Small intestine (tissue), 7 donors: ENCODE data around the gene QSOX1. TPM values are rescaled to one million over a fixed set of nuclear protein-coding genes. Genes with fewer than 3 reads are reported as not detected.

ENCODE experiments used
- DNase-seq, 2 donors: peaks; one replicate each; pipeline versions ENCODE4 v3.0.0 to v3.0.0-alpha.2; 2013
- FAIRE-seq: peaks from 2 replicates; lab custom pipeline; 2012; peaks lifted over from hg19 to GRCh38; lab: Jason Lieb, UNC
- H3K27ac ChIP-seq, 3 donors: one replicate each; pipeline ENCODE4 v1.5.1; 2013; ENCODE audit warnings: low read length in 2 of 3, mild to moderate bottlenecking in 2 of 3, control low read depth in 1 of 3, inconsistent platforms in 1 of 3, low read depth in 1 of 3, moderate library complexity in 1 of 3
- H3K27me3 ChIP-seq, 3 donors: one replicate each; pipeline ENCODE4 v1.6.1; 2013; ENCODE audit warnings: low read length in 3 of 3, inconsistent platforms in 1 of 3; ENCODE audit not compliant: control insufficient read depth in 3 of 3, insufficient read depth in 3 of 3
- H3K36me3 ChIP-seq, 3 donors: one replicate each; pipeline ENCODE4 v1.6.1; 2013; ENCODE audit warnings: low read length in 3 of 3, inconsistent platforms in 1 of 3, low read depth in 1 of 3, mild to moderate bottlenecking in 1 of 3, moderate library complexity in 1 of 3; ENCODE audit not compliant: control insufficient read depth in 3 of 3, insufficient read depth in 2 of 3
- H3K4me1 ChIP-seq, 3 donors: one replicate each; pipeline ENCODE4 v1.6.1; 2013; ENCODE audit warnings: low read length in 2 of 3, inconsistent platforms in 1 of 3, low read depth in 1 of 3, mild to moderate bottlenecking in 1 of 3, moderate library complexity in 1 of 3; ENCODE audit not compliant: control insufficient read depth in 3 of 3, insufficient read depth in 2 of 3
- H3K4me3 ChIP-seq, 3 donors: one replicate each; pipeline ENCODE4 v1.5.1; 2013; ENCODE audit warnings: low read length in 3 of 3, control low read depth in 1 of 3, inconsistent platforms in 1 of 3, low read depth in 1 of 3, mild to moderate bottlenecking in 1 of 3, moderate library complexity in 1 of 3
- H3K9me3 ChIP-seq, 2 donors: one replicate each; pipeline ENCODE4 v1.6.1; 2013; ENCODE audit warnings: low read depth in 1 of 2, low read length in 1 of 2; ENCODE audit not compliant: control insufficient read depth in 2 of 2, insufficient read depth in 1 of 2
- WGBS, 3 donors: extraction: QIAGEN DNeasy Blood & Tissue Kit; methylation state at CpG; one replicate each; pipeline ENCODE4 v1.1.7; 2013; 5-methylcytosine and 5-hydroxymethylcytosine counted together
- polyA plus RNA-seq, 4 donors: library from polyadenylated mRNA; stranded (reverse) in 3 of 4; unstranded in 1 of 4; fragments of 200-250 nt in 3 of 4; fragments of 120-200 nt in 1 of 4; gene quantifications; one replicate each; pipeline versions ENCODE4 v1.2.1 to v1.2.3, GENCODE V29; 2013
- donor health status: healthy with polysubstance abuse.
- donor health status: control.
- donor health status: control.
- donor health status: Bipolar disorder and iron deficiency.
- donor health status: healthy.

The QSOX1 gene
- polyA plus RNA-seq, 4 donors: 18.1 to 115 (median 42.9) TPM

DNA sequence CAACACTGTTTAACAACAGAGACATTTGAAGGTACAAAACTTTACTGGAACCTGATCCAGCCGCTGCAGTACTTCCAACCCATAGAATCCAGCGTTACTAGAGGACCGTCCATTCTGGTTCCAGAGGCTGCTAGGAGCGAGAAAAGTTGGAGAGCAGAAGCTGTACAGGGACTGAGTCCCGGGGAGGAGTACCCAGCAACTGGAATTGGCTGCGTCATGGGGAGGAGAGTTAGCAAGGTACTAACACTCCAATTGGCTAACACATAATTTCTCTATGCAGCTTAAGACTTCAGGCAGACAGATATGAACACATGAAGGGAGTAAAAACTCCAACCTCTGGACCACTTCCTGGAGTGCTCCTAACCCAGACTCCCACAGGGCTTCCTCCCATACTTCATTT is 2.1 kb upstream of the QSOX1 start:
- Histone ChIP-seq H3K27ac (no peak overlapping the region), H3K4me3 (no peak overlapping the region), H3K36me3 (no peaks in the 10 kb centered on the region), H3K9me3 (no peaks in the 10 kb centered on the region), H3K27me3 (peaks cover 0 to 27% (median 0%) of the 10 kb centered on the region in 3 donors), H3K4me1 (peaks cover 2 to 24% (median 6%) of the 10 kb centered on the region in 3 donors)
- 90 to 99% (median 96%) methylated on average over 6 of the region's 6 CpGs for WGBS, 3 donors
- no peak for DNase-seq
- no peak for FAIRE-seq

DNA sequence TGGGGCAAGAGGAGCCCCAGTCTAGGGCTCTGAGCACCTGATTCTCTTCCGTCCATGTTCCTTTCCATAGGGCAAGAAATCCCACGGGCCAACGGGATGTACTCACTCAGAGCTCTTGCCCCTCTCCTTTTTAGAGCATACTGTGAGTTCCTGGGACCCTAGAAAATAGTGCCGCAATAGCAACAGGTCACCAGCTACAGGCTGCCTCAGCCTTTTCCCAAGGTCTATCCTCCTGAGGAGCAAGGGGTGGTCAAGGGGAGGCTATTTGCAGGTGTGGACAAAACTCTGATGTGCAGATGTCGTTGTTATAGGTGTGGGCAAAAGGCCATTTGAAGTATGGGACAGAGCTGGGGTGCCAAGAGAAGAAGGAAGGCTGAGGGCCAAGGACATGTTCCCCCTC is 1.6 kb upstream of the QSOX1 start:
- H3K4me3 ChIP-seq: no peak overlapping the region
- WGBS, 3 donors: 87 to 95% (median 93%) methylated on average over 5 of the region's 5 CpGs
- H3K27me3 ChIP-seq: peaks cover 0 to 27% (median 0%) of the 10 kb centered on the region in 3 donors
- no peaks in the 10 kb centered on the region for H3K36me3 ChIP-seq
- H3K27ac ChIP-seq: no peak overlapping the region
- FAIRE-seq (no peak), DNase-seq (no peak)
- H3K4me1 ChIP-seq: peaks cover 2 to 25% (median 6%) of the 10 kb centered on the region in 3 donors
- H3K9me3 ChIP-seq: no peaks in the 10 kb centered on the region

DNA sequence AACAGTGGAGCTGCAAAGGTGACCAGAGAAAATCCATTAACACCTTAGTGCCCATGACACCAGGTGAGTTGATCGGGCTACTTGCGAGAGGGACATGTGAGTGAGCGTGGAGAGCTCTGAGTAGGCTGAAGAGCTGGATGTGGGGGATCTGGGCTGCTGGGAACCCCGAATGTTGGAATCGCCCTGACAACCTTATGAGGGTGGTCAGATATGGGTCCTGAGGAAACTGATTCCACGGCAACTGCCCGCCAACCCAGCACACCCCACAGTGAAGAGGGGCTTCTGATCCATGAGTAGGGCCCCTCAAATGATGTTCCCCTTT is 705 bp upstream of the QSOX1 start:
- Histone ChIP-seq H3K27ac (peak overlapping the region; percentile 41 to 83 (median 66)), H3K9me3 (no peaks in the 10 kb centered on the region), H3K27me3 (peaks cover 0 to 27% (median 0%) of the 10 kb centered on the region in 3 donors), H3K4me3 (peak overlapping the region; percentile 42 to 83 (median 76)), H3K4me1 (peaks cover 4 to 35% (median 12%) of the 10 kb centered on the region in 3 donors), H3K36me3 (no peaks in the 10 kb centered on the region)
- DNase-seq: no peak
- 15 to 23% (median 21%) methylated on average over 7 of the region's 7 CpGs for WGBS, 3 donors
- FAIRE-seq: no peak

DNA sequence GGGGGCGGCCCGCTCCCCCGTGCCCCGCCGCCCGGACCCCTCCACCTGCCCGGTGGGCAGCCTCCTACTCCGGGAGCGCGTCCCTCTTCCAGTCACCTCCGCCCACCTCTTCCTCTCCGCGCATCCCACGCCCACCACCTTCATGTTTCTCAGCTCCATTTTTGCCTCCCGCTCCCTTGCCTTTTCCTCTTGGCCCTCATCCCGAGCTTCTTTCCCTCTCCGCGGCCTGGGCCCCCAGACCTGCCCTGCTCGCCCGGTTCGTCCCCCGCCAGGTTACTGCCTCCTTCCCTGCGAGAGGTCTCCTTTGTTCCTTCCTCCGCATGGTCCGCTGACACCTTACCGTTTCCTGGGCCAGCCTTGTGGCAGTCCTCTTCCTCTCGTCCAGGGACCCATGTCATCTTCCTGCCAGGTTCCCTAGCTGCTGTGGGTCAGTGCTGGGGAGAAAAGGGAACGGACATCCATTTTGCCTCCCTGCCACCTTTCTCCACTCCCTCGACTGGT is 563 bp downstream of the QSOX1 start:
- Histone ChIP-seq H3K27me3 (peaks cover 0 to 27% (median 0%) of the 10 kb centered on the region in 3 donors), H3K4me3 (peak overlapping the region; percentile 57 to 84 (median 83)), H3K9me3 (no peaks in the 10 kb centered on the region), H3K4me1 (peaks cover 11 to 37% (median 12%) of the 10 kb centered on the region in 3 donors), H3K36me3 (no peaks in the 10 kb centered on the region), H3K27ac (peak overlapping the region in 2 of 3 donors; percentile 56 to 89)
- DNase-seq: peak; percentile 30 to 43
- no peak for FAIRE-seq
- 1 to 2% (median 1%) methylated on average over 24 to 29 of the region's 29 CpGs for WGBS, 3 donors

DNA sequence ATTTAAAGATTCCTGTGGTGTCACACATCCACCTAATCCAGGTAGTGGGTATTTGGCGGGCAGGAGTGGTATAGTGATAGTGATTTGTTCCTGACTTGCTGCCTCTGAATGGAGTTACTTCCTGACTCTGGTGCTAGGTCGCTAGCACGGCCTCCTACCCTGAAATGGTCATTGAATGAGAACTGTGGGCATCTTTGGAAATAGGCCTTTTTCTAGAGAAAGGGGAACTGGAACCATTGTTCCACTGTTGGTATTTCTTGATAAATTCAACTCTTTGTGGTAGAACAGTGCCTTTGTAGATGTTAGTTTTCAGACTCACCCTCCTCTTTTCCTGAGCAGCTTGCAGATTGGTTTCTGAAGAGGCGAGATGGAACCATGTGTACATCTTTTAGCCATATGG is 1.5 kb downstream of the QSOX1 start:
- 38 to 60% (median 46%) methylated on average over 4 of the region's 4 CpGs for WGBS, 3 donors
- Histone ChIP-seq H3K36me3 (no peaks in the 10 kb centered on the region), H3K4me3 (peak overlapping the region in 2 of 3 donors; percentile 7 to 57), H3K27ac (peak overlapping the region in 1 of 3 donors; percentile 90), H3K27me3 (peaks cover 0 to 21% (median 0%) of the 10 kb centered on the region in 3 donors), H3K9me3 (no peaks in the 10 kb centered on the region), H3K4me1 (peaks cover 11 to 37% (median 12%) of the 10 kb centered on the region in 3 donors)
- FAIRE-seq (no peak), DNase-seq (no peak)

DNA sequence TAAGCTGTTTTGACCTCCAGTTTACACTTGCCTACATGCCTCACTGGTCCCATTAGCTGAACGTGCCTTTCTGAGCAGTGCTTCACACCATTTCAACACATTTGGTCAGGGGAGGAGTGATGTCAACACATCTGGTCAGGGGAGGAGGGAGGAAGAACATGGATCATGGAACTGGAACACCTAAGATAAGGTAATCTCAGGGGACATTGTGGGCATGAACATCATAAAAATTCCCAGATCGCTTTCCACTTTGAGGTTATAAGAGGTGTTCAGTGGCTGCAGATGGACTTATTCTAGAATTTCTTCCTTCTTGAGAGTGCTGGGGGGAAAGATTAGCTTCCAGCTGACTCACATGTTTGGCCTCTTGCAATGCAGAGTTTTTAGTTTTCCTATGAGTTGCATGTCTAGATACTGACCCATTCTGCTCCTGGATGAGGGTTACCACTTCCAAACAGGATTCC is 2.0 kb downstream of the QSOX1 start:
- FAIRE-seq (no peak), DNase-seq (peak; percentile 20 to 40)
- H3K9me3 ChIP-seq: no peaks in the 10 kb centered on the region
- H3K27me3 ChIP-seq: peaks cover 0 to 21% (median 0%) of the 10 kb centered on the region in 3 donors
- WGBS, 3 donors: 16 to 55% (median 45%) methylated on average over 2 of the region's 2 CpGs
- H3K36me3 ChIP-seq: no peaks in the 10 kb centered on the region
- peak overlapping the region in 1 of 3 donors; percentile 5 for H3K4me3 ChIP-seq
- peak overlapping the region in 1 of 3 donors; percentile 90 for H3K27ac ChIP-seq
- peaks cover 11 to 37% (median 12%) of the 10 kb centered on the region in 3 donors for H3K4me1 ChIP-seq

DNA sequence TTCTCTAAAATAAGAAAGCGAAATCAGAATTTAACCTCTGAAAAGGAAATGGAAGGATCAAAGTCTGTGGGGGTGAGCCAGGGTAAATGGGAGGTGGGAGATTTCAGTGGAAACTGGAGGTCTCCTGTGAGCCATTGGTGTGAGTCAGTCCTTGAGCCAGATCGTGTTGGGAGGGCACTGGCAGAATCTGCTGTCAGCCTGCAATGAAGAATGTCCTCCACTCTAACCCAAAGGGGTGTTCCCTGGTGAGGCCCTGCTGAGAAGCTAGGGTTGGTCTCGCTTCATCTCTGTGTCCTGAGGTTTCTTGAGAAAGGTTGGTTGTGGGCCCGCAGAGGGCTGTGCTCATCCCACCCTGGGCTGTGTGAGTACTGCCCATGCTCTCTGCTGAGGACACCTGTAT is 2.4 kb downstream of the QSOX1 start:
- FAIRE-seq: no peak
- peaks cover 11 to 37% (median 12%) of the 10 kb centered on the region in 3 donors for H3K4me1 ChIP-seq

DNA sequence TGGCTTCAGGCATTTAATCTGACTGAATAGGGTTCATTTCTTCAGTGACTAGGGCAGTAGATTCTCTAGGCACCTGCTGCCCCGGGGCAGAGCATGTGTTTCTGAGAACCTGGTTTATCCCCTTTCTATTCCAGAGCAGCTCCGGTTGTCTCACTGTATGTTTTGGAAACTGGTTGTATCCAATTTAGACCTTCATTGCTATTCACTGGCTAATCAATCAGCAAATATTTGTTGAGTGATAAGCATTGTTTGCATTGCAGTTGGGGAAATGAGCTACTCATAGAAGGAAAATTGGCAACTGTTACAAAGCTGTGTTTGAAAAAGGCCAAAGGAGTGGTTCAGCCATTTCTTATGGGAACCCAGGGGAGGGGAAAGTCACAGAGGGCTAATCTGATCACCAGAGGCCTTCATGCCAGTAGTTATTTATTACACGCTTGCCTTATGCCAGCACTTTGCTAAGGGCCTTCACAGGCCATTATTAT is 2.9 kb downstream of the QSOX1 start:
- H3K9me3 ChIP-seq: no peaks in the 10 kb centered on the region
- WGBS, 3 donors: 10 to 65% (median 39%) methylated on average over 3 of the region's 3 CpGs

More for the DNA sequence above, 2.4 kb downstream of the QSOX1 start:
- peak overlapping the region; percentile 0 to 90 (median 15) for H3K27ac ChIP-seq
- peak in 1 of 2 donors; percentile 36 for DNase-seq
- H3K4me3 ChIP-seq: no peak overlapping the region
- H3K27me3 ChIP-seq: peaks cover 0 to 21% (median 0%) of the 10 kb centered on the region in 3 donors
- no peaks in the 10 kb centered on the region for H3K9me3 ChIP-seq
- 34 to 54% (median 47%) methylated on average over 4 of the region's 4 CpGs for WGBS, 3 donors
- no peaks in the 10 kb centered on the region for H3K36me3 ChIP-seq

More for the DNA sequence above, 2.9 kb downstream of the QSOX1 start:
- Histone ChIP-seq H3K36me3 (no peaks in the 10 kb centered on the region), H3K27ac (peak overlapping the region; percentile 0 to 90 (median 15)), H3K27me3 (peaks cover 0 to 21% (median 0%) of the 10 kb centered on the region in 3 donors), H3K4me3 (no peak overlapping the region), H3K4me1 (peaks cover 11 to 37% (median 12%) of the 10 kb centered on the region in 3 donors)
- FAIRE-seq: no peak
- peak; percentile 70 to 91 for DNase-seq
